ENCODE data around the gene CARD6. TPM values are rescaled to one million over a fixed set of nuclear protein-coding genes. Genes with fewer than 3 reads are reported as not detected.
"Not testable (repeated sequence)": the region's sequence is repeated elsewhere in the genome, so short reads cannot be mapped to it uniquely, and the experiment has no call there.

The CARD6 gene
- total RNA-seq, 1 experiment from 2014 or later: not detected

GRCh38 chr5:40860711-40861110 lies 19.5 kb downstream of the CARD6 start:
- in situ Hi-C loops (cut with HindIII; ENCODE audit: low pct_unique_long_range_greater_than_20kb, low sequenced_read_pairs): no loop called here
- no peak for DNase-seq (ENCODE audit: low read depth)

DNA sequence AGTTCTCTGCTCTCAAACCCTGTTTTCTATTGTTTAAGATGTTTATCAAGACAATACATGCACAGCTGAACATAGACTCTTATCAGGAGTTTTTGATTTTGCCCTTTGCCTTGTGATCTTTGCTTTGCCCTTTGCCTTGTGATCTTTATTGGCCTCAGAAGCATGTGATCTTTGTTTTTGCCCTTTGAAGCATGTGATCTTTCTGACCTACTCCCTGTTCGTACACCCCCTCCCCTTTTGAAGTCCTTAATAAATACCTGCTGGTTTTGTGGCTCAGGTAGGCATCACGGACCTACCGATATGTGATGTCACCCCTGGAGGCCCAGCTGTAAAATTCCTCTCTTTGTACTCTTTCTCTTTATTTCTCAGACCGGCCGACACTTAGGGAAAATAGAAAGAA lies 23.8 kb downstream of the CARD6 start:
- in situ Hi-C loops (cut with HindIII; ENCODE audit: low pct_unique_long_range_greater_than_20kb, low sequenced_read_pairs); DNase-seq (ENCODE audit: low read depth): not testable (repeated sequence)

GRCh38 chr5:40866844-40867243 lies 25.7 kb downstream of the CARD6 start:
- no peak for DNase-seq (ENCODE audit: low read depth)
- in situ Hi-C loops (cut with HindIII; ENCODE audit: low pct_unique_long_range_greater_than_20kb, low sequenced_read_pairs): no loop called here

- in situ Hi-C loops (cut with HindIII; ENCODE audit: low pct_unique_long_range_greater_than_20kb, low sequenced_read_pairs): no loop called here
These were observed 28.2 kb downstream of the CARD6 start for GRCh38 chr5:40869384-40869783.

DNA sequence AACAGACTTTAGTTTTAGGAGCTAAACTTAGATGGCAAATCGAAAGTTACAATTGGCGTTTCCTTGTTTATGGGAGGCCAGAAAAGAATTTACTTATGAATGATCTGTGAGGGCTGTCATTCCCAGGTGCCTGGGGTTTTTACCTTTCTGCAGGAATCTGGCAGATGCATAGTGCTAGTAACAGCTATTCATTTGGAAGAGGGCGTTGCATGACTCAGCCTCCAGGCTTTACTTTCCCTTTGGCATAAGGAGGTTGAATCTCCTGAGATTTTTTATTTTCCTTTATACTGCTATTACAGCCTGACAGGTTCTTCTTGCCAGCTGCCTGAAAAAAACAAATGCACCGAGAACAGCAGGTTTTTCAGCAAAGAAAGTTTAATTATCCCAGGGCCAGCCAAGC lies 30.0 kb downstream of the CARD6 start:
- DNase-seq (ENCODE audit: low read depth): no peak
- in situ Hi-C loops (cut with HindIII; ENCODE audit: low pct_unique_long_range_greater_than_20kb, low sequenced_read_pairs): no loop called here

More at GRCh38 chr5:40869384-40869783, 28.2 kb downstream of the CARD6 start:
- DNase-seq (ENCODE audit: low read depth): no peak

DNA sequence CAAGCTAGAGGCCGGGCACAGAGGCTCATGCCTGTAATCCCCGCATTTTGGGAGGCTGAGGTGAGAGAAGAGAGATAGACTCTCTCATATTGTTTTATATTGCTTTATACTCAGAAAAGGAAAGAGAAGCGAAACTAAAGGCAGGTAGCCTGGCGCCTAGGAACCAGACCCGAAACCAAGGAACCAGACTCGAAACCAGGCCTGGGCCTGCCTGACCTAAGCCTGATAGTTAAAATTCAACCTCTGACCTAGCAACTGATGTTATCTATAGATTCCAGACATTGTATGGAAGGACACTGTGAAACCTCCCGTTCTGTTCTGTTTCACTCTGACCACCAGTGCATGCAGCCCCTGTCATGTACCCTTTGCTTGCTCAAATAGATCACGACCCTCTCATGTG lies 31.1 kb downstream of the CARD6 start:
- in situ Hi-C loops (cut with HindIII; ENCODE audit: low pct_unique_long_range_greater_than_20kb, low sequenced_read_pairs); DNase-seq (ENCODE audit: low read depth): not testable (repeated sequence)

- in situ Hi-C loops (cut with HindIII; ENCODE audit: low pct_unique_long_range_greater_than_20kb, low sequenced_read_pairs): no loop called here
- DNase-seq (ENCODE audit: low read depth): no peak
These were observed 32.2 kb downstream of the CARD6 start for GRCh38 chr5:40873286-40873880.

DNA sequence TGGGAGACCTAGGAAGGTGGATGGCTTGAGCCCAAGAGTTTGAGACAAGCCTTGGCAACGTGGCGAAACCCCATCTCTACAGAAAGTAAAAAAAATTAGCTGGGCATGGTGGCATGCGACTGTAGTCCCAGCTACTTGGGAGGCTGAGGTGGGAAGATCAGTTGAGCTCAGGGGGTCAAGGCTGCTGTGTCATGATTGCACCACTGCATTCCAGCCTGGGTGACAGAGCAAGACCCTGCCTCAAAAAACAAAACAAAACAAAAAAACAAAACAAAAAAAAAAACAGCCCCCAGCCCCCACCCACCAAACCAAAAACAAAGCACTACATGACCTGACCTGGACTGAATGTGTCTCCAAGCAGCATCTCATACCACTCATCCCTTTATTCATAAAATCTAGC lies 34.8 kb downstream of the CARD6 start:
- DNase-seq (ENCODE audit: low read depth): no peak
- in situ Hi-C loops (cut with HindIII; ENCODE audit: low pct_unique_long_range_greater_than_20kb, low sequenced_read_pairs): no loop called here

- DNase-seq (ENCODE audit: low read depth): no peak
- in situ Hi-C loops (cut with HindIII; ENCODE audit: low pct_unique_long_range_greater_than_20kb, low sequenced_read_pairs): no loop called here
These were observed 36.3 kb downstream of the CARD6 start for GRCh38 chr5:40877371-40877988.

GRCh38 chr5:40879163-40879942 lies 38.2 kb downstream of the CARD6 start:
- DNase-seq (ENCODE audit: low read depth): peak; percentile 8
- in situ Hi-C loops (cut with HindIII; ENCODE audit: low pct_unique_long_range_greater_than_20kb, low sequenced_read_pairs): no loop called here

- in situ Hi-C loops (cut with HindIII; ENCODE audit: low pct_unique_long_range_greater_than_20kb, low sequenced_read_pairs): no loop called here
- no peak for DNase-seq (ENCODE audit: low read depth)
These were observed 41.1 kb downstream of the CARD6 start for GRCh38 chr5:40882291-40882690.

DNA sequence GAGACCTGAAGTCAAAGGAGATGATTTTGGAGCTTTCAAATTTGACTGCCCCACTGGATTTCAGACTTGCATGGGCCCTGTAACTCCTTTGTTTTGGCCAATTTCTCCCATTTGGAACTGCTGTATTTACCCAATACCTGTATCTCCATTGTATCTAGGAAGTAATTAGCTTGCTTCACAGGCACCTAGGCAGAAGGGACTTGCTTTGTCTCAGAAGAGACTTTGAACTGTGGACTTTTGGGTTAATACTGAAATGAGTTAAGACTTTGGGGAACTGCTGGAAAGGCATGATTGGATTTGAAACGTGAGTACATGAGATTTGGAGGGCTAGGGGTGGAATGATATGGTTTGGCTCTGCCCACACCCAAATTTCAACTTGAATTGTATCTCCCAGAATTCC lies 41.9 kb downstream of the CARD6 start:
- in situ Hi-C loops (cut with HindIII; ENCODE audit: low pct_unique_long_range_greater_than_20kb, low sequenced_read_pairs); DNase-seq (ENCODE audit: low read depth): not testable (repeated sequence)

DNA sequence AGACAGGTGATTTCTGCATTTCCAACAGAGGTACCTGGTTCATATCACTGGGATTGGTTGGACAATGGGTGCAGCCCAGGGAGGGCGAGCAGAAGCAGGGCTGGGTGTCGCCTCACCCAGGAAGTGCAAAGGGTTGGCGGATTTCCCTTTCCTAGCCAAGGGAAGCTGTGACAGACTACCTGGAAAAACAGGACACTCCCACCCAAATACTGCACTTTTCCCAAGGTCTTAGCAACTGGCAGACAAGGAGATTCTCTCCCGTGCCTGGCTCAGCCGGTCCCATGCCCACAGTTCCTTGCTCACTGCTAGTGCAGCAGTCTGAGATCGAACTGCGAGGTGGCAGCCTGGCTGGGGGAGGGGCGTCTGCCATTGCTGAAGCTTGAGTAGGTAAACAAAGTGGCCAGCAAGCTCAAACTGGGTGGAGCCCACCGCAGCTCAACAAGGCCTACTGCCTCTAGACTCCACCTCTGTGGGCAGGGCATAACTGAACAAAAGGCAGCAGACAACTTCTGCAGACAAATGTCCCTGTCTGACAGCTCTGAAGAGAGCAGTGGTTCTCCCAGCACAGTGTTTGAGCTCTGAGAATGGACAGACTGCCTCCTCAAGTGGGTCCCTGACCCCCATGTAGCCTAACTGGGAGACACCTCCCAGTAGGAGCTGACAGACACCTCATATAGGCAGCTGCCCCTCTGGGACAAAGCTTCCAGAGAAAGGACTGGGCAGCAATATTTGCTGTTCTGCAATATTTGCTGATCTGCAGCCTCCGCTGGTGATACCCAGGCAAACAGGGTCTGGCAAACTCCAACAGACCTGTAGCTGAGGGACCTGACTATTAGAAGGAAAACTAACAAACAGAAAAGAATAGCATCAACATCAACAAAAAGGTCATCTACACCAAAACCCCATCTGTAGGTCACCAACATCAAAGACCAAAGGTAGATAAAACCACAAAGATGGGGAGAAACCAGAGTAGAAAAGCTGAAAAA lies 54.6 kb downstream of the CARD6 start:
- in situ Hi-C loops (cut with HindIII; ENCODE audit: low pct_unique_long_range_greater_than_20kb, low sequenced_read_pairs); DNase-seq (ENCODE audit: low read depth): not testable (repeated sequence)

- in situ Hi-C loops (cut with HindIII; ENCODE audit: low pct_unique_long_range_greater_than_20kb, low sequenced_read_pairs): loop anchor here (25.0 kb wide), 1 partner anchor 208 kb away; no protein-coding TSS in a partner anchor
These were observed 63.2 kb downstream of the CARD6 start for GRCh38 chr5:40904205-40904993.

GRCh38 chr5:40904994-40905306 lies 63.8 kb downstream of the CARD6 start:
- in situ Hi-C loops (cut with HindIII; ENCODE audit: low pct_unique_long_range_greater_than_20kb, low sequenced_read_pairs): loop anchor here (25.0 kb wide), 1 partner anchor 207 kb away; no protein-coding TSS in a partner anchor
- no peak for DNase-seq (ENCODE audit: low read depth)

More at GRCh38 chr5:40904205-40904993, 63.2 kb downstream of the CARD6 start:
- peak; percentile 73 for DNase-seq (ENCODE audit: low read depth)

DNA sequence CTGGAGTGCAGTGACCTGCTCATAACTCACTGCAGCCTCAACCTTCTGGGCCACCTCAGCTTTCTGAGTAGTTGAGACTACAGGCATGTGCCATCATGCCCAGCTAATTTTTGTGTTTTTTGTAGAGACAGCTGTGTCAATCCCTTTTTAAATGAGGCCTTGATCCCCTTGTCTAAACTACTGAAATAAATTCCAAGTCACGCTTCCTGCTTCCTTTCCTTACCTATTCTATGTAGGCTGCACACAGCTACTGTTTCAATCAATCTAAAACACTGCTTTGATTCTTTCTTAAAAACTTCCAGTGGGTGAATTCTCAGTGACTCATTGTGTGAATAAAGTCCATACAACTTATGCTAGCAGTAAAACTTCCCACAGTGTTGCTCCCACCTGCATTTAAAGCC lies 65.2 kb downstream of the CARD6 start:
- in situ Hi-C loops (cut with HindIII; ENCODE audit: low pct_unique_long_range_greater_than_20kb, low sequenced_read_pairs): loop anchor here (25.0 kb wide), 1 partner anchor 206 kb away; no protein-coding TSS in a partner anchor
- DNase-seq (ENCODE audit: low read depth): peak; percentile 8

DNA sequence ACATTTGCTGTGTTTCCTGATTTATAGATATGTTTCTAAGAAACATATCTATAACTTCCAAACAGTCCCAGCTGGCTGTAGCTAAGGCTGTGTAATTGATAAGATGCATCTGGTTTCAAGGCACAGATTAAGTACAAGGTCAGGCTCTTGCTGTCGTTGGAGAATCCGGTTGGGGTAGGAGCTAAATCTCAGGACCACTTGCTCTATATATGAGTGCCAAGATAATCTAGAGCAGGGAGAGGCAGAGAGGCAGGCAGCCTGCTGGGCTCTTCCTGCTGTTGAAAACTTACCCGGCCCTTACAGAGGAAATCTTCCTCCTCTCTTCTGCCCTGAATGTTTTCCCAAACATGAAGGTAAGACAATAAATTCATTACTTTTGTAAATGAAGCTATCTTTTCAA lies 68.1 kb downstream of the CARD6 start, which contains the start of gene C7:
C7 (plus strand) TSS at position 234 of the 400 bp plus-strand sequence; CDS start at position 348, 114 bp downstream.
- in situ Hi-C loops (cut with HindIII; ENCODE audit: low pct_unique_long_range_greater_than_20kb, low sequenced_read_pairs): loop anchor here (25.0 kb wide), 1 partner anchor 203 kb away; no protein-coding TSS in a partner anchor

More for the DNA sequence above, 68.1 kb downstream of the CARD6 start, which contains the start of gene C7:
- no peak for DNase-seq (ENCODE audit: low read depth)

Measured in Caki2 (cell line).